ENCODE results near the gene PCK1. TPM values are rescaled to one million over a fixed set of nuclear protein-coding genes. Genes with fewer than 3 reads are reported as not detected.

PCK1 gene
- total RNA-seq, 2 donors from 2014 or later: not detected

- no peaks in the 10 kb centered on the region for H3K27me3 ChIP-seq (ENCODE audit: control insufficient read depth, insufficient read depth, low read length, poor library complexity, severe bottlenecking)
- H3K36me3 Mint-ChIP-seq (ENCODE audit: low read depth): no peaks in the 10 kb centered on the region
- no peaks in the 10 kb centered on the region for H3K27me3 Mint-ChIP-seq (ENCODE audit: insufficient read depth)
- no peaks in the 10 kb centered on the region for H3K9me3 ChIP-seq (ENCODE audit: control insufficient read depth, low read length)
- H3K36me3 ChIP-seq (ENCODE audit: control insufficient read depth, insufficient read depth, low read length): no peaks in the 10 kb centered on the region
- H3K4me1 Mint-ChIP-seq: no peaks in the 10 kb centered on the region
- no peak overlapping the region for H3K4me3 Mint-ChIP-seq
- no peak overlapping the region for H3K27ac Mint-ChIP-seq
- no peaks in the 10 kb centered on the region for H3K4me1 ChIP-seq (ENCODE audit: control insufficient read depth, insufficient read depth, low read length)
- TF ChIP-seq CTCF (conservative IDR thresholded peaks at IDR 0.05): no peak
- WGBS, 2 experiments (ENCODE audit: insufficient coverage in 1 of 2, insufficient read length in 1 of 2): 86% methylated on average over 8 of the region's 10 CpGs; no CpG with 5 or more reads in 1 of the 2 experiments
- no peak for DNase-seq
- H3K9ac ChIP-seq (ENCODE audit: extremely low read depth, low read length, poor library complexity, severe bottlenecking): no peak overlapping the region
- H3K27ac ChIP-seq (ENCODE audit: low read depth, low read length): no peak overlapping the region
- no peaks in the 10 kb centered on the region for H3K9me3 Mint-ChIP-seq
- no peak overlapping the region for H3K4me3 ChIP-seq (ENCODE audit: low read length)
Measured at GRCh38 chr20:57525328-57526086, 35.4 kb upstream of the PCK1 start.

GRCh38 chr20:57526087-57526884, 34.6 kb upstream of the PCK1 start:
- H3K4me3 ChIP-seq (ENCODE audit: low read length): no peak overlapping the region
- no peaks in the 10 kb centered on the region for H3K27me3 ChIP-seq (ENCODE audit: control insufficient read depth, insufficient read depth, low read length, poor library complexity, severe bottlenecking)
- H3K27me3 Mint-ChIP-seq (ENCODE audit: insufficient read depth): no peaks in the 10 kb centered on the region
- H3K36me3 ChIP-seq (ENCODE audit: control insufficient read depth, insufficient read depth, low read length): no peaks in the 10 kb centered on the region
- no peak overlapping the region for H3K4me3 Mint-ChIP-seq
- H3K4me1 ChIP-seq (ENCODE audit: control insufficient read depth, insufficient read depth, low read length): no peaks in the 10 kb centered on the region
- no peaks in the 10 kb centered on the region for H3K9me3 Mint-ChIP-seq
- WGBS, 2 experiments (ENCODE audit: insufficient coverage in 1 of 2, insufficient read length in 1 of 2): 73 to 87% methylated on average over 4 to 16 of the region's 17 CpGs
- no peaks in the 10 kb centered on the region for H3K9me3 ChIP-seq (ENCODE audit: control insufficient read depth, low read length)
- no peak overlapping the region for H3K9ac ChIP-seq (ENCODE audit: extremely low read depth, low read length, poor library complexity, severe bottlenecking)
- TF ChIP-seq CTCF (conservative IDR thresholded peaks at IDR 0.05): peak; percentile 56
- H3K36me3 Mint-ChIP-seq (ENCODE audit: low read depth): no peaks in the 10 kb centered on the region
- DNase-seq: peak; percentile 79
- H3K27ac Mint-ChIP-seq: no peak overlapping the region
- no peaks in the 10 kb centered on the region for H3K4me1 Mint-ChIP-seq
- H3K27ac ChIP-seq (ENCODE audit: low read depth, low read length): no peak overlapping the region

GRCh38 chr20:57526885-57527460, 33.9 kb upstream of the PCK1 start:
- H3K27me3 ChIP-seq (ENCODE audit: control insufficient read depth, insufficient read depth, low read length, poor library complexity, severe bottlenecking): no peaks in the 10 kb centered on the region
- no peaks in the 10 kb centered on the region for H3K4me1 Mint-ChIP-seq
- peak; percentile 7 for TF ChIP-seq CTCF (conservative IDR thresholded peaks at IDR 0.05)
- no peak overlapping the region for H3K27ac Mint-ChIP-seq
- WGBS, 2 experiments (ENCODE audit: insufficient coverage in 1 of 2, insufficient read length in 1 of 2): 86 to 93% methylated on average over 14 to 19 of the region's 19 CpGs
- H3K9me3 Mint-ChIP-seq: no peaks in the 10 kb centered on the region
- H3K4me3 ChIP-seq (ENCODE audit: low read length): no peak overlapping the region
- H3K9me3 ChIP-seq (ENCODE audit: control insufficient read depth, low read length): no peaks in the 10 kb centered on the region
- no peak overlapping the region for H3K9ac ChIP-seq (ENCODE audit: extremely low read depth, low read length, poor library complexity, severe bottlenecking)
- H3K36me3 Mint-ChIP-seq (ENCODE audit: low read depth): no peaks in the 10 kb centered on the region
- no peak overlapping the region for H3K4me3 Mint-ChIP-seq
- H3K27ac ChIP-seq (ENCODE audit: low read depth, low read length): no peak overlapping the region
- no peak for DNase-seq
- no peaks in the 10 kb centered on the region for H3K36me3 ChIP-seq (ENCODE audit: control insufficient read depth, insufficient read depth, low read length)
- H3K4me1 ChIP-seq (ENCODE audit: control insufficient read depth, insufficient read depth, low read length): no peaks in the 10 kb centered on the region
- no peaks in the 10 kb centered on the region for H3K27me3 Mint-ChIP-seq (ENCODE audit: insufficient read depth)

Data from endodermal cell (in vitro differentiated cells).